Stimulated activated CD4-positive, alpha-beta T cell treated with anti-CD3 and anti-CD28 coated beads, TNF-alpha, amount 100 ng/mL, for 1 hour (primary cell): ENCODE measurements around the gene ZYG11B.
"Not testable (repeated sequence)": the region's sequence is repeated elsewhere in the genome, so short reads cannot be mapped to it uniquely, and the experiment has no call there.

Experiments used
- DNase-seq, 3 donors: peaks; one replicate each; pipeline ENCODE4 v3.0.0-alpha.2; 2020; ENCODE audit warnings: low read depth in 3 of 3, low spot score in 1 of 3

The ZYG11B gene

DNA sequence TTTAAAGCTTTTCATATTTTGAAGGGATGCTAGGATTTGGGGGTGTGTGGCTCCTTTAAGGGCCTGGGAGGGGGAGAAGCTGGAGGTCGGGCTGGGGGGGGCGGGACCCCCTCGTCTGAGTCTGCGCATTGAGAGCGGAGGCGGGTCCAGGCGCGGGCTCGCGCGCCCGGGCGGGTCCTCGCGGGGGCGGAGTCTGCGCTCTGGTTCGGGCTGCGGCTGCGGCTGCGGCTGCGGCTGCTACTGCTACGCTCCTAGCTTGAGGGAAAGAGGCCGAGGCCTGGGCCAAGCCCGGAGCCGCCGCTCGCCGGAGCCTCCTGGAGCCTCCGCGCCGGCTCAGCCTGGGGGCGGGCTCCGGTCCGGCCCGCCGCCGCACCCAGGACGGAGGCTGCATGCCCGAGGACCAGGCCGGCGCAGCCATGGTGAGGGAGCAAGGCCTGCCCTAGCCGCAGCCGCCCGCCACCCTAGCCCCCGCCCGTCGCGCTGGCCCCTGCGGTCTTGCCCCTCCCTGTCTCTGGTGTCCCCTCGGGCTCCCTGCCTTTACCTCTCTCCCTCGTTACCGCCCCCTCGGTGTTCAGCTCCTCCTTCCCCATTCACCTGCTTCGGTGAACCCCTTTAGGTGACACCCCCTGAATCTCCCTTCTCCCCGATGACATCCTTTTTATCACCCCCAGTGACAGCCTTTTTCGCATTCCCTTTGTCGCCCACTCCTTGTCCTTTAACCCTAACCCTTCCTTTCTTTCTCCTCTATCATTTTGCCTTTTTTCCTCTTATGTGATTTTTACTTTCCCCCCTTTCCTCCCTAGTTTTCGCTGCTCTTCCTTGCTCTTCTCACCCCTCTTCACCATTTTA is at the start of gene ZYG11B:
ZYG11B (plus strand) TSS at position 189 of the 849 bp plus-strand sequence; CDS start at position 390, 201 bp downstream.
- peak; percentile 73 to 87 (median 81) for DNase-seq

DNA sequence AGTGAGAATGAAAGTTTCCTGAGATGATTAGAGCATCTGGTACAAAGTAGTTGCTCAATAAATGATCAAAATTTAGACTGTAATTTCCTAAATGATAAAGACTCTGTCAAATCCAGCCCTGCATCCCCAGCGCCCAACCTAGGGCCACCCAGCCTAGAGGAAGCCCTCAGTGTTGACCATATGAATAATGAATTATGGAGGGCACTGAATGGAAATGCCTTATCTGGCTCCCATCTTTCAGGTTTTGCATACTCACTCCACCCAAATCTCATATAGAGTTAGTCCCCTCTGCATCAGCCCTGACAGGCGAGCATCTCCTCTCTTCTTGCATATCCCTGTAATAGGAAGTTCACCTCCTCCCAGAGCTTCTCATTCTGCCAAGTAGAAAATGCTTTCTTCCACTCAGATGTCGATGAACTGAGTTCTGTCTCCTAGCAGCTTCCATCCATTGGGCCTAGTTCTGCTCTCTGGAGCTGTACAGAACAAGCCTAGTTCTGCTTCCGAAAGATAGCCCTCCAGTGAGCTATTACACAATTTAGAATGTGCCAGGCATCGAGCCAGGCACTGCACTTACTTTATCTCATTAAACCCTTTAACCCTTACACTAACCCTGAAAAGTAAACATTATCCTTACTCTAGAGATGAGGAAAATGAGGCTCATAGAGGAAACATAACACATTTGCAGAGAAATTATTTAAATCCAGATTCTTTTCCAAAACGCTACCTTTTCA is 49.0 kb upstream of the ZYG11B start:
- DNase-seq, result no peak

GRCh38 chr1:52679048-52679447 is 47.2 kb upstream of the ZYG11B start:
- DNase-seq, result no peak

- DNase-seq, result no peak
These were observed 46.8 kb upstream of the ZYG11B start for GRCh38 chr1:52679498-52679897.

GRCh38 chr1:52680353-52680752 is 45.9 kb upstream of the ZYG11B start:
- DNase-seq, result no peak

DNA sequence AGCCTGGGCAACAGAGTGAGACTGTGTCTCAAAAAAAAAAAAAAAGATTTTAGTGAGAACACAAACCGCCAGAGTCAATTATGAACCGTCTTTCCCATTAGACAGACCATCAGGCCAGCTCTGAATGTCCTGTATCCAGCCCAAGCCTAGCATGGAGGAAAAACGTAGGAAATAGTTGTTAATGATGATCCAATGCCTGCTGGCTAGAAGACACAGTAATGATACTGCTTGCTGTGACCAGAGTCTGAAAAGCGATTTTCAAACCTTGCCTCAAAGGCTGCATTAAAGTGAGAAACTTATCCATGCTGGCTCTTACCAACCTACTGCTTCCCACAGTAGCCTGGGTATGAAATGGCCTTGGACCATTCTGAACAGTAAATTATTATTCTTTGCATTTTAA is 45.1 kb upstream of the ZYG11B start:
- DNase-seq, result no peak

DNA sequence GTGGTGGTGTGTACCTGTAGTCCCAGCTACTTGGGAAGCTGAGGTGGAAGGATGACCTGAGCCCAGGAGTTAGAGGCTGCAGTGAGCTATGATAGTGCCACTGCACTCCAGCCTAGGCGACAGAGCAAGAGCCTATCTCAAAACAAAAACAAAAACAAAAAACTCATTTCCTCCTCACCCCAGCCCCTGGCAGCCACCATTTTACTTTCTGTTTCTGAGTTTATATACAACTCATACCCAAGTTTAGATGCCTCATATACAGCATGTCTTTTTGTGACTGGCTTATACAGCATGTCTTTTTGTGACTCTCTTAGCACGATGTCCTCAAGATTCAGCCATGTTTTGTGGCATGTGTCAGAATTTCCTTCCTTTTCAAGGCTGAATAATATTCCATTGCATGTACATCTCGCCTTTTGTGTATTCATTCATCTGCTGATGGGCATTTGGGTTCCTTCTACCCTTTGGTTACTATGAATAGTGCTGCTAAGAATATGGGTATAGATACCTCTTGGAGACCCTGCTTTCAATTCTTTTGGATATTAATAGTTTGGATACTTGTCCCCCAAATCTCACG is 42.8 kb upstream of the ZYG11B start:
- no peak for DNase-seq

DNA sequence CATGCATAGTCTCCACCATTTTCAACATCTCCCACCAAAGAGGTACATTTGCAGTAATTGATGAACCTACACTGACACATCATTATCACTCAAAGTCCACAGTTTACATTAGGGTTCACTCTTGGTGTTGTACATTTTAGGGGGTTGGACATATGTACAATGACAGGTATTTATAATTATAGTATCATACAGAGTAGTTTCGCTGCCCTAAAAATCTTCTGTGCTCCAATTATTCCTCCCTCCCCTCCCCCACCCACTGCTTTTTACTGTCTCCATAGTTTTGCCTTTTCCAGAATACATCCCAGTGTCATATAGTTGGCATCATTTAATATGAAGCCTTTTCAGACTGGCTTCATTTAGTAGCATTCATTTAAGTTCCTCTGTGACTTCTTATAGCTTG is 41.7 kb upstream of the ZYG11B start:
- no peak for DNase-seq

GRCh38 chr1:52686261-52686751 is 39.9 kb upstream of the ZYG11B start:
- peak; percentile 58 to 59 (median 59) for DNase-seq

DNA sequence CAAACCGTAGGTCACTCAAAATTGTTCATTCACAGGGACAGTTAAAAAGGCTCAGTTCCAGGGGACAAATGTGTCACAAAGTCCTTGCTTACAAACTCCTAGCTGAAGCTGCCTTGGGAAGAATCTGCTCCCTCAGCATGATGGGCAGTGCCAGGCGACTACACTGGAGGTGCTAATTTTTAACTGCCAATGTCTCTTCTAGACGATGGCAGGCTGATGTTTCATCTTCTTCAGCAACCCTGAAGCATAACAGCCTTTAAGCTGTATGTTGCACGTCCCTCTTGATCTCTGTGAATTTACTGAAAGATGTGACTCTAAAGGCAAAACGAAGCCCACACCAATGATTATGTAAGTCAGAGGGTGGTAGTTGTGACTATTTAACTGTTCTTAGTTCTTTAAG is 39.4 kb upstream of the ZYG11B start:
- DNase-seq, result no peak

GRCh38 chr1:52691821-52692220 is 34.4 kb upstream of the ZYG11B start:
- DNase-seq, result no peak

GRCh38 chr1:52692697-52693096 is 33.6 kb upstream of the ZYG11B start:
- DNase-seq, result no peak

GRCh38 chr1:52693351-52693750 is 32.9 kb upstream of the ZYG11B start:
- not testable (repeated sequence) for DNase-seq

GRCh38 chr1:52693843-52694242 is 32.4 kb upstream of the ZYG11B start:
- DNase-seq, result no peak

- DNase-seq, result no peak
These were observed 30.6 kb upstream of the ZYG11B start for GRCh38 chr1:52695627-52696026.

- peak in 1 of 3 donors; percentile 58 for DNase-seq
These were observed 28.2 kb upstream of the ZYG11B start, which contains the start of gene COA7 for GRCh38 chr1:52697795-52698674. Gene COA7, minus strand, starts transcription at chr1:52698347. Its CDS starts 21 bp downstream, at chr1:52698326.

DNA sequence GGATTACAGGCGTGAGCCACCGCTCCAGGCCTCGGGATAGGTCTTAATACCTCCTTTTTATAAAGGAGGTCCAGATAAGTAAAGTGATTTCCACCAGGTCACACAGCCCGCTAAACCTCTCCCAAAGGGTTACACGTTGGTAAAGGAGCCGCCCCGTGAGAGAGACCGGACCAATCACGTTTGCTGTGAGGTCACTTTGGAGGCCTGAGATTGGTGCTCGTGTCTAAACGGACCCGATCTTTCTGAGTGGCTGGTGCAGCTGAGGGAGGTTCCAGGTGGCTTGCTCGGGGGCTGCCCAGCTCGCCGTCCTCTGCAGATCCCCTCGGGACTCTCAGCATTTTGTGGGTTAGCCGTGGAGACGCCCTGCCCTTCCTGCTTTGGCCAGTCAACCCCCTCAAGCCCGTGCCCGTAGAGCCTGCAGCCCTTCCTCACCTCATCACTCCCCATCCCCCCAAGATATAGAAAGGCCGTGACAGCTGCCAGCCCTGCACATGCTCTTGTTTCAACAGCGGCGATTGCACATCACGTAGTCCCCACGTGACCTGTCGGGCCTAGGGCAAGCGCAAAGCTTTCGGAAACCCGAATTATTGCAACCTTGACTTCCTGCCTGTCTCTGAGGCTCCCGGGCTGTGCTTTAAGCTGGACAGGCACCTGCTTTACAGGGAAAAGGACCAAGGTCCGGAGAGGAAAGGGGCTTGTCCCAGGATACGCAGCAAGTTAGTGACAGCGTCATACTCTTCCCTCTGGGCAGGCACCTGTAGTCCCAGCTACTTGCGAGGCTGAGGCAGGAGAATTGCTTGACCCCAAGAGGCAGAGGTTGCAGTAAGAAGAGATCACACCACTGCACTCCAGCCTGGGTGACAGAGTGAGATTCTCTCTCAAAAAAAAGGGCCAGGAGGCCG is 23.1 kb upstream of the ZYG11B start:
- peak; percentile 44 to 61 (median 46) for DNase-seq

DNA sequence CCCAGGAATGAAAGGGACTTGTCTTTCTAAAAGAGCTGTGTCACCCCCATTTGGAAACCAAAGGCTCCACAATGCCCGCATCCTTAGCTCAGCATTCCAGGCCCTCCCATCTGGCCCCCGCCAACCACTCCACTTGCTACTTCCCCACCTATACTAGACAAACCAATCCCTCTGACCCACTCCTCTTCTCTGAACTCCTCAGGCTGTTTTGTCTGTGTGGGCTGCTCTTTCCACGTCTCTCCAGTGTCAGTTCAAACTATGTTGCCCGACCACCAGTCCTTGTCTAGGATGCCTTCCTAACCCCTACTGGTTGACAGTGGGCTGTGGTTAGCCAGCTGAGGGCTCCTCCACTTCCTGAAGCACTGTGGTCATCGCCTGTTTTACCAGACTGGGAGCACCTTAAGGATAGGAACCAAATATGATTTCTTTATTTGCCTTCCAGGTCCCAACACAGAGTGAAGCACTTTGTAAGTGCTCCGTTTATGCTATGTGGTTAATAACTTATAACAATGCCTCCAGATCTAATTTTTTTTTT is 20.1 kb upstream of the ZYG11B start:
- DNase-seq, result no peak
